ES-I3 (cell line): ENCODE measurements around the gene PLAC9.

Experiments used
- H3K36me3 ChIP-seq: 2 replicates; pipeline ENCODE4 v1.6.1; 2013; ENCODE audit warnings: mild to moderate bottlenecking, low read length, control low read depth, moderate library complexity; ENCODE audit not compliant: insufficient read depth
- H3K4me1 ChIP-seq: 2 replicates; pipeline ENCODE4 v1.6.1; 2013; ENCODE audit warnings: mild to moderate bottlenecking, control low read depth, low read length; ENCODE audit not compliant: insufficient read depth
- H3K9ac ChIP-seq: 2 replicates; pipeline ENCODE4 v1.6.1; 2013; ENCODE audit warnings: low read depth, mild to moderate bottlenecking, low read length, moderate library complexity
- H3K9me3 ChIP-seq: 2 replicates; pipeline ENCODE4 v1.6.1; 2013; ENCODE audit warnings: mild to moderate bottlenecking, low read length, moderate library complexity; ENCODE audit not compliant: control insufficient read depth, insufficient read depth

PLAC9 gene

GRCh38 chr10:80188713-80189112 lies 56.2 kb downstream of the PLAC9 start:
- Histone ChIP-seq H3K4me1 (peaks cover 4% of the 10 kb centered on the region), H3K9me3 (no peaks in the 10 kb centered on the region), H3K9ac (no peak overlapping the region), H3K36me3 (no peaks in the 10 kb centered on the region)

GRCh38 chr10:80191589-80192270 lies 59.2 kb downstream of the PLAC9 start:
- Histone ChIP-seq H3K36me3 (no peaks in the 10 kb centered on the region), H3K9me3 (no peaks in the 10 kb centered on the region), H3K4me1 (peaks cover 14% of the 10 kb centered on the region), H3K9ac (no peak overlapping the region)

- peaks cover 11% of the 10 kb centered on the region; the same call in 1 of the 2 replicates for H3K4me1 ChIP-seq
- no peaks in the 10 kb centered on the region for H3K36me3 ChIP-seq
- H3K9me3 ChIP-seq = no peaks in the 10 kb centered on the region
- H3K9ac ChIP-seq = no peak overlapping the region
Measured at GRCh38 chr10:80192553-80192952, 60.0 kb downstream of the PLAC9 start.

GRCh38 chr10:80194373-80195045 lies 62.0 kb downstream of the PLAC9 start:
- Histone ChIP-seq H3K4me1 (peaks cover 11% of the 10 kb centered on the region; the same call in 1 of the 2 replicates), H3K9me3 (no peaks in the 10 kb centered on the region), H3K36me3 (no peaks in the 10 kb centered on the region), H3K9ac (no peak overlapping the region)
